H1 (cell line): ENCODE measurements around the gene TCAP. TPM values are rescaled to one million over a fixed set of nuclear protein-coding genes. Genes with fewer than 3 reads are reported as not detected.
A peak's percentile ranks its signal among the peaks of the same experiment; 100 is the strongest.

Experiments
- ASH2L ChIP-seq: fragments of 200-600, 300-600 bp; sonication (generic); IDR thresholded peaks from one replicate; pipeline ENCODE4 v1.7.1; 2017; ENCODE audit warnings: low read length
- CHD7 ChIP-seq: fragments of 300-600 bp; sonication (generic); IDR thresholded peaks from 2 replicates; pipeline ENCODE4 v1.7.1; 2012; ENCODE audit warnings: low read length, moderate library complexity, mild to moderate bottlenecking, inconsistent platforms; ENCODE audit not compliant: insufficient replicate concordance
- E2F6 ChIP-seq: IDR thresholded peaks from 2 replicates; pipeline ENCODE4 v1.6.1; 2012; ENCODE audit warnings: inconsistent platforms
- EP300 ChIP-seq, 2 experiments: IDR thresholded peaks; 1 replicate in 1 of 2; 2 replicates in 1 of 2; pipeline ENCODE4 v1.6.1; 2011 to 2012; ENCODE audit warnings: low read depth in 2 of 2, low read length in 2 of 2, mild to moderate bottlenecking in 2 of 2, borderline replicate concordance in 1 of 2, inconsistent platforms in 1 of 2, moderate library complexity in 1 of 2
- KDM5A ChIP-seq: fragments of 200-600 bp; IDR thresholded peaks from 2 replicates; pipeline ENCODE4 v1.7.1; 2012; ENCODE audit warnings: mild to moderate bottlenecking, low read length, inconsistent platforms, mixed read lengths
- MAX ChIP-seq: IDR thresholded peaks from 2 replicates; pipeline ENCODE4 v1.6.1; 2012; ENCODE audit warnings: inconsistent platforms
- NANOG ChIP-seq: IDR thresholded peaks from 2 replicates; pipeline ENCODE4 v1.6.1; 2011; ENCODE audit warnings: low read length, low read depth, mild to moderate bottlenecking, inconsistent platforms; ENCODE audit not compliant: insufficient read depth, poor library complexity, severe bottlenecking
- POLR2A ChIP-seq, 2 experiments: IDR thresholded peaks; 1 replicate in 1 of 2; 2 replicates in 1 of 2; pipeline ENCODE4 v1.6.1; 2011; ENCODE audit warnings: low read depth in 2 of 2, low read length in 2 of 2, mild to moderate bottlenecking in 2 of 2; ENCODE audit errors: control extremely low read depth in 1 of 2
- RFX5 ChIP-seq: IDR thresholded peaks from 2 replicates; pipeline ENCODE4 v1.6.1; 2011; ENCODE audit warnings: low read depth, low read length, improper control_type of control experiment, borderline replicate concordance
- TAF1 ChIP-seq: IDR thresholded peaks from 2 replicates; pipeline ENCODE4 v1.6.1; 2011; ENCODE audit warnings: mild to moderate bottlenecking, low read depth, low read length
- YY1 ChIP-seq: IDR thresholded peaks from 2 replicates; pipeline ENCODE4 v1.6.1; 2011; ENCODE audit warnings: low read depth, mild to moderate bottlenecking, low read length
- polyA plus RNA-seq, 7 experiments: library from polyadenylated mRNA; depleted of rRNA in 3 of 7; stranded (reverse) in 5 of 7; unstranded in 2 of 7; fragments of >200 nt in 5 of 7; fragments of 200-250 nt in 2 of 7; gene quantifications; 1 replicate in 5 of 7; 2 replicates in 1 of 7; 4 replicates in 1 of 7; pipeline versions ENCODE4 v1.2.1 to v1.2.3, GENCODE V29; 2011 to 2013; ENCODE audit warnings: missing spikeins in 2 of 7, mixed read lengths in 2 of 7
- total RNA-seq: library from RNA; stranded (reverse); fragmentation: NEBNext Ultra II Directional; extraction: Animal tissue kit (Norgen Biotek cat#: 25700); gene quantifications from 2 replicates; pipeline ENCODE4 v1.2.1, GENCODE V29; 2021

Gene TCAP
- total and polyA plus RNA-seq, 2 of the 8 experiments (the other 6 are each of a cell fraction or from before 2014, with no cell fraction given): 0.82 to 1.4 TPM

GRCh38 chr17:39688945-39689344 lies 23.8 kb downstream of the TCAP start (continued):
- TF ChIP-seq CHD7 (peak; percentile 88), EP300 (IDR thresholded peaks at IDR 0.05; ENCODE audit: borderline replicate concordance in 1 of 2, low read depth in 2 of 2, low read length in 2 of 2) (no peak), MAX (0 out of 2 replicates have a peak, but pooled peaks have one; percentile 14), YY1 (no peak), ASH2L (peak; percentile 66), NANOG (peak; percentile 94), POLR2A (IDR thresholded peaks at IDR 0.05; ENCODE audit: control extremely low read depth in 1 of 2, low read depth in 2 of 2, low read length in 2 of 2) (peak in 1 of 2 experiments; percentile 80; a peak in 1 of 3 replicates), KDM5A (no peak), TAF1 (0 out of 2 replicates have a peak, but pooled peaks have one; percentile 13), RFX5 (no peak), E2F6 (no peak)
